Skeletal muscle satellite cell (primary cell): ENCODE measurements around the gene LYSET. TPM values are rescaled to one million over a fixed set of nuclear protein-coding genes. Genes with fewer than 3 reads are reported as not detected.
"Not testable (repeated sequence)": the region's sequence is repeated elsewhere in the genome, so short reads cannot be mapped to it uniquely, and the experiment has no call there.

Experiments
- H3K27me3 ChIP-seq: 2 replicates; pipeline ENCODE4 v1.7.0; 2013; ENCODE audit warnings: low read length; ENCODE audit not compliant: control insufficient read depth, insufficient read depth
- H3K36me3 ChIP-seq: 2 replicates; pipeline ENCODE4 v1.7.0; 2013; ENCODE audit warnings: mild to moderate bottlenecking, control low read depth, low read length; ENCODE audit not compliant: insufficient read depth
- H3K4me1 ChIP-seq: 2 replicates; pipeline ENCODE4 v1.7.0; 2013; ENCODE audit warnings: low read length; ENCODE audit not compliant: control insufficient read depth, insufficient read depth
- H3K4me2 ChIP-seq: 2 replicates; pipeline ENCODE4 v1.7.0; 2013; ENCODE audit warnings: mild to moderate bottlenecking, low read length
- H3K4me3 ChIP-seq: 2 replicates; pipeline ENCODE4 v1.7.0; 2013; ENCODE audit warnings: low read length
- H3K9ac ChIP-seq: 2 replicates; pipeline ENCODE4 v1.7.0; 2013; ENCODE audit warnings: mild to moderate bottlenecking, low read depth, low read length, moderate library complexity
- H3K9me3 ChIP-seq: replicated peaks from 2 replicates; pipeline ENCODE4 v1.7.0; 2013; ENCODE audit warnings: mild to moderate bottlenecking, control low read depth, low read length
- total RNA-seq: library from RNA; depleted of rRNA; stranded (reverse); fragments of >200 nt; gene quantifications from 2 replicates; pipeline ENCODE4 v1.2.3, GENCODE V29; 2012; rRNA removed

LYSET gene
- total RNA-seq: 6.8 and 8.3 TPM in 2 replicates

- Histone ChIP-seq H3K27me3 (no peaks in the 10 kb centered on the region), H3K4me3 (peak within 1 kb of the TSS; percentile 100), H3K4me1 (peaks cover 13% of the 10 kb centered on the region), H3K36me3 (peaks cover 3% of the 10 kb centered on the region), H3K9me3 (no peaks in the 10 kb centered on the region), H3K4me2 (peak within 1 kb of the TSS; percentile 84), H3K9ac (peak within 1 kb of the TSS; percentile 98)
Observed at GRCh38 chr14:93184391-93185348, at the start of gene LYSET, which contains the start of gene MOAP1. TSS of gene LYSET (plus strand) at chr14:93185317. CDS start at chr14:93185406, 89 bp downstream. TSS of gene MOAP1 (minus strand) at chr14:93184897. CDS start at chr14:93184242, 655 bp downstream.

GRCh38 chr14:93135399-93135798, 49.7 kb upstream of the LYSET start:
- Histone ChIP-seq H3K27me3 (peaks cover 7% of the 10 kb centered on the region), H3K4me1 (no peaks in the 10 kb centered on the region), H3K4me3 (no peak overlapping the region), H3K9ac (no peak overlapping the region), H3K36me3 (no peaks in the 10 kb centered on the region), H3K9me3 (no peaks in the 10 kb centered on the region), H3K4me2 (no peak overlapping the region)

GRCh38 chr14:93136009-93136408, 49.1 kb upstream of the LYSET start:
- Histone ChIP-seq H3K27me3 (peaks cover 7% of the 10 kb centered on the region), H3K4me1 (no peaks in the 10 kb centered on the region), H3K9me3 (no peaks in the 10 kb centered on the region)

GRCh38 chr14:93136508-93136907, 48.6 kb upstream of the LYSET start:
- not testable (repeated sequence) for H3K9me3 ChIP-seq

More at GRCh38 chr14:93136009-93136408, 49.1 kb upstream of the LYSET start:
- no peak overlapping the region for H3K4me3 ChIP-seq
- no peak overlapping the region for H3K9ac ChIP-seq
- H3K4me2 ChIP-seq: no peak overlapping the region
- H3K36me3 ChIP-seq: no peaks in the 10 kb centered on the region

GRCh38 chr14:93137864-93138263, 47.3 kb upstream of the LYSET start:
- Histone ChIP-seq H3K9ac (no peak overlapping the region), H3K9me3 (no peaks in the 10 kb centered on the region), H3K36me3 (no peaks in the 10 kb centered on the region), H3K4me3 (no peak overlapping the region), H3K4me1 (no peaks in the 10 kb centered on the region), H3K4me2 (no peak overlapping the region), H3K27me3 (peaks cover 7% of the 10 kb centered on the region)

More at GRCh38 chr14:93136508-93136907, 48.6 kb upstream of the LYSET start:
- not testable (repeated sequence) for H3K9ac ChIP-seq, H3K36me3 ChIP-seq, H3K4me3 ChIP-seq, H3K4me1 ChIP-seq, H3K27me3 ChIP-seq, H3K4me2 ChIP-seq

- no peaks in the 10 kb centered on the region for H3K9me3 ChIP-seq
- peaks cover 15% of the 10 kb centered on the region for H3K27me3 ChIP-seq
Observed at GRCh38 chr14:93142854-93143652, 42.1 kb upstream of the LYSET start.

GRCh38 chr14:93146119-93146518, 39.0 kb upstream of the LYSET start:
- no peak overlapping the region for H3K9ac ChIP-seq
- no peaks in the 10 kb centered on the region for H3K36me3 ChIP-seq
- H3K4me3 ChIP-seq: no peak overlapping the region
- H3K4me1 ChIP-seq: no peaks in the 10 kb centered on the region
- no peak overlapping the region for H3K4me2 ChIP-seq
- peaks cover 23% of the 10 kb centered on the region for H3K27me3 ChIP-seq
- no peaks in the 10 kb centered on the region for H3K9me3 ChIP-seq

More at GRCh38 chr14:93142854-93143652, 42.1 kb upstream of the LYSET start:
- H3K36me3 ChIP-seq: no peaks in the 10 kb centered on the region
- no peak overlapping the region for H3K4me3 ChIP-seq
- H3K4me1 ChIP-seq: no peaks in the 10 kb centered on the region
- H3K4me2 ChIP-seq: no peak overlapping the region
- no peak overlapping the region for H3K9ac ChIP-seq

GRCh38 chr14:93148979-93149378, 36.1 kb upstream of the LYSET start:
- Histone ChIP-seq H3K4me3 (no peak overlapping the region), H3K27me3 (peaks cover 23% of the 10 kb centered on the region), H3K4me2 (no peak overlapping the region), H3K4me1 (no peaks in the 10 kb centered on the region), H3K36me3 (no peaks in the 10 kb centered on the region), H3K9ac (no peak overlapping the region), H3K9me3 (no peaks in the 10 kb centered on the region)

GRCh38 chr14:93150227-93151208, 34.6 kb upstream of the LYSET start:
- Histone ChIP-seq H3K9me3 (no peaks in the 10 kb centered on the region), H3K4me2 (no peak overlapping the region), H3K4me3 (no peak overlapping the region), H3K9ac (no peak overlapping the region), H3K27me3 (peaks cover 17% of the 10 kb centered on the region), H3K4me1 (no peaks in the 10 kb centered on the region), H3K36me3 (no peaks in the 10 kb centered on the region)

GRCh38 chr14:93153121-93153520, 32.0 kb upstream of the LYSET start:
- no peak overlapping the region for H3K4me3 ChIP-seq
- H3K9ac ChIP-seq: no peak overlapping the region
- H3K36me3 ChIP-seq: no peaks in the 10 kb centered on the region
- H3K4me1 ChIP-seq: no peaks in the 10 kb centered on the region
- no peaks in the 10 kb centered on the region for H3K9me3 ChIP-seq
- H3K4me2 ChIP-seq: no peak overlapping the region
- peaks cover 16% of the 10 kb centered on the region for H3K27me3 ChIP-seq
